SJSA1 (cell line): ENCODE results near the gene HS3ST4. TPM values are rescaled to one million over a fixed set of nuclear protein-coding genes. Genes with fewer than 3 reads are reported as not detected.
"Not testable (repeated sequence)": the region's sequence is repeated elsewhere in the genome, so short reads cannot be mapped to it uniquely, and the experiment has no call there.

Experiments used
- DNase-seq, 2 experiments: peaks; one replicate each; pipeline ENCODE4 v3.0.0-alpha.2; 2015 to 2020; ENCODE audit warnings: low spot score in 2 of 2, low read depth in 1 of 2
- H3K27ac ChIP-seq: fragments of 250-450 bp; sonication (Bioruptor Pico); 2 replicates; pipeline ENCODE4 v1.5.1; 2020; ENCODE audit warnings: mild to moderate bottlenecking, moderate library complexity
- H3K27me3 ChIP-seq: fragments of 250-450 bp; sonication (Bioruptor Pico); replicated peaks from 2 replicates; pipeline ENCODE4 v1.5.1; 2020; ENCODE audit warnings: mild to moderate bottlenecking, moderate library complexity
- H3K36me3 ChIP-seq: fragments of 250-450 bp; sonication (Bioruptor Pico); 2 replicates; pipeline ENCODE4 v1.5.1; 2020; ENCODE audit warnings: mild to moderate bottlenecking
- H3K4me1 ChIP-seq: fragments of 250-450 bp; sonication (Bioruptor Pico); replicated peaks from 2 replicates; pipeline ENCODE4 v1.6.1; 2021; ENCODE audit warnings: mild to moderate bottlenecking
- H3K4me3 ChIP-seq: fragments of 250-450 bp; sonication (Bioruptor Pico); 2 replicates; pipeline ENCODE4 v1.5.1; 2020; ENCODE audit warnings: mild to moderate bottlenecking
- H3K9me3 ChIP-seq: fragments of 250-450 bp; sonication (Bioruptor Pico); replicated peaks from 2 replicates; pipeline ENCODE4 v1.5.1; 2020; ENCODE audit warnings: mild to moderate bottlenecking
- total RNA-seq: library from RNA; depleted of rRNA; stranded (reverse); fragments of >200 nt; shearing (Covaris generic); gene quantifications from 2 replicates; pipeline ENCODE4 v1.2.3, GENCODE V29; 2014

HS3ST4 gene
- total RNA-seq, 1 experiment from 2014 or later, result not detected

DNA sequence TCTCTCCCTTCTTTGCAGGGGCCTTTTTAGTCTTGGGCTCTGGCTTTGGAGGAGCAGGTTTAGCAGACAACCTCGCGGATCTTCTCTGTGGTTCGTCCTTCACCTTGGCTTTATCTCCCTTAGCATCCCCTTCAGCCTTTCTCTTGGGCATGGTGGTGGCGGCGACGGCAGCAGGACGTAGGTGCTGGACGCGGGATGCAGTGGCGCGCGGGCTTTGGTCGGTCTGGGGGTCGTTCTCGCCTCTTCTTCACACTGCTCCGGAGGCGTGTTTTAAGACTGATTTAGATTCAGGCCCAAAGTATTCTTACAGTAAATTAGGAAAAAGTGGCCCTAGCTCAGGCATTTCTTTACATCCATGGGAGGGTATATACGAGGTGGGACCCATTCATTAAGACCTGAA, 340.9 kb downstream of the HS3ST4 start:
- not testable (repeated sequence) for H3K4me1 ChIP-seq, H3K4me3 ChIP-seq, H3K27me3 ChIP-seq, H3K9me3 ChIP-seq, DNase-seq, H3K36me3 ChIP-seq, H3K27ac ChIP-seq

DNA sequence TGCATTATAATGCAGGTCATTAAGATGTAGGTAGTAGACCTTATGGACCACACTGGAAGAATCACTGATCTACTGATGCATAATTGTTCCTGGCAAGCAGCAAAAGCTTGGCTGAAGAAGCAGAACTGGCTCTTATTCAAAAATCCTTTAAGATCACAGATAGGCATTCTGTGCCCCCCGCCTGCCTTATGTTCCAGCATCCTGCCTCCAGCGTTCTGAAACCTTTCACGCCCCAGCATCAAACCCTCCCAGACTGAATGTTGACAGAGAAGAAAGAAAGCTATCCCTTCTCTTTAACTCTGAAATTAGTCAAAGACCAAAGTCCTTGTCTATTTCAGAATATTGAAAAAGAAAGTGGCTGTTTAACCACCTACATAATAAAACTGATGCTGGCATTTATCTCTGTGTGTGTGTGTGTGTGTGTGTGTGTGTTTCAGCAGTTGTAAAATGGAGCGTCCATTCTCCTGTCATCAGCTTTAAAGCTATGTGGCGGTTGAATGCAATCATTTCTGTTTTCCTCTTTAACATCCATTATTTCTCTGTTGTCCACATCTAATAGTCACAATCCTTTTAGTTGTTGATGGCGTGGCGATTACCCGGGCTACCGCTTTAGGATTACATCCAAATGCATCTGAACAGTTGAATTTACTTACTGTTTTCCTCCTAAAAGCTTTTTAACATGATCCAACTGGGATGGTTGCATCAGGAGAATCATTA, 350.4 kb downstream of the HS3ST4 start:
- Histone ChIP-seq H3K27me3 (0 out of 2 replicates have a peak, but pooled peaks cover 8% of the 10 kb centered on the region), H3K27ac (no peak overlapping the region), H3K9me3 (no peaks in the 10 kb centered on the region), H3K4me3 (no peak overlapping the region), H3K4me1 (no peaks in the 10 kb centered on the region), H3K36me3 (no peaks in the 10 kb centered on the region)
- no peak for DNase-seq

DNA sequence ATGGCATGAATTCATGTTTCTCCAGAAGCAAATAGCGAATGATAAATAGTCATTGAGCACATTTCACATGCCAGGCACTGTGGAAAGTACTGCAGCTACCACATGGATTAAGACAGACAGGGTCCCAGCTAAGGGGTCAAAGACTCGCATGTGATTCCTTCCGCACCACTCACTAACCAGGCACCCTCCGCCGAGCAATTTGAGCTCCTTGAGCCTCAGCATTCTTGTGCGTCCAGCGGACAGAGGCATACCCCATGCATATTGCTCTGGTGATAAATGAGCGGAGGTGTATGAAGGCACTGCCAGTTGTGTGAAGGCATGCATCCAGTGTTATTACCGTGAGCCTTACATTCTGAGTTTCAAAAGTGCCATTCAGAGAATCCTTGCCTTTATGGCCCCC, 358.7 kb downstream of the HS3ST4 start:
- Histone ChIP-seq H3K4me1 (no peaks in the 10 kb centered on the region), H3K36me3 (no peaks in the 10 kb centered on the region), H3K4me3 (no peak overlapping the region), H3K27ac (no peak overlapping the region), H3K27me3 (0 out of 2 replicates have a peak, but pooled peaks cover 4% of the 10 kb centered on the region), H3K9me3 (no peaks in the 10 kb centered on the region)
- DNase-seq, result no peak

DNA sequence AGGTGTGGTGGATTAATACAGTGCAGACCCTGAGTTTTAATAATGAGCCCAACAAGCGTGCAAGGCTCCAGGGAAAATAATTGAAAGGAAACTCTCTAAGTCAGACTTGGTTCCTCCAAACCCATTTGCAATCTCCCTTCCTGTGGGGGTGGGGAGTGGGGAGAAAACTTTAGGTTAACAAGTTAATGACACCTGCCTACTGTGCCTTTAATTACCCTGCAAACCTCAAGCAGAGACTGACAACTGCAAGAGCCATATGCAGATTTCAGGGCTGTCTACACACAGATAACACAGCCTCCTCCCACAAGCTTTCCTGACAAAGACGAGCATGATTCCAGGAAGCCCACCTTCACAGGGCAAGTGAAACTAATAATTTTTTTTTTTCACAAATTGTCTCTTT, 359.3 kb downstream of the HS3ST4 start:
- no peaks in the 10 kb centered on the region for H3K4me1 ChIP-seq
- H3K36me3 ChIP-seq, result no peaks in the 10 kb centered on the region
- H3K27me3 ChIP-seq, result no peaks in the 10 kb centered on the region
- H3K9me3 ChIP-seq, result no peaks in the 10 kb centered on the region
- no peak overlapping the region for H3K27ac ChIP-seq
- no peak for DNase-seq
- no peak overlapping the region for H3K4me3 ChIP-seq

DNA sequence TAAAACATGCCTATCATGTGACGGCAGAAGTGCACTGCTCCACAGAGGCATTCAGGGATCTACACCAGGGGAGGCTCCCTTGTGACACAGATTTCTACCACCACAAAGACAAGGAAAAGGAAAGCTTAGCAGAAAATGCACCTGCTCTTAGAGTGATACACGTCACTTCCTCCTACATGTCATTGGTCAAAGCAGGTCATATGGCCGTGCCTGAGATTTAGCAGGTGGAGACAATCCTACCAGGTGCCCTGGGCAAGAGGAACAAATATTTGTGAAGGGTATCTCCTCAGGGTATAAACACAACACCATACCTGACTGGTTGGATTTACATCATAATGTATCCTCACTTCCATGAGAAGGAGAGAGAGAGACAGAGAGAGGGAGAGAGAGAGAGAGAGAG, 362.1 kb downstream of the HS3ST4 start:
- Histone ChIP-seq H3K9me3 (no peaks in the 10 kb centered on the region), H3K27me3 (no peaks in the 10 kb centered on the region), H3K36me3 (no peaks in the 10 kb centered on the region), H3K4me1 (no peaks in the 10 kb centered on the region), H3K4me3 (no peak overlapping the region), H3K27ac (no peak overlapping the region)
- DNase-seq, result no peak

DNA sequence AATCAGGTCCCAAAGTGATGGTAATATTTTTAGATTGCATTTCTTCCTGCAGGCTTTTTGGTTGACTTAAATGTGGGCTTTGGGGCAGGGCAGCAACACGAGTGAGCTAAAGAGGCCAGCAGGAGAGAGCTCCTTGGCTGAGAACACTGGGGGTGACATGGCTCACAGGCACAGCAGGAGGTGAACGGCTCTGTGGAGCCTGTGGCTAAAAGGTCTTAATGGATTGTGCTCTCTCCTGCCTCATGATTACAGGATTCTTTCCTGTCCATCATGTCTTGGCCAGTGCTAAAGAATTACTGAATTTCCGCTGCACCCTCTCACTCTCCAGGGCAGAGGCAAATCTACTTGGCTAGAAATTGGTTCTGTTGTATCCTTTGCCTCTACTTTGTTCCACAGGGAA, 366.6 kb downstream of the HS3ST4 start:
- Histone ChIP-seq H3K36me3 (no peaks in the 10 kb centered on the region), H3K27ac (no peak overlapping the region), H3K4me3 (no peak overlapping the region), H3K4me1 (no peaks in the 10 kb centered on the region), H3K27me3 (no peaks in the 10 kb centered on the region), H3K9me3 (no peaks in the 10 kb centered on the region)
- DNase-seq, result no peak

DNA sequence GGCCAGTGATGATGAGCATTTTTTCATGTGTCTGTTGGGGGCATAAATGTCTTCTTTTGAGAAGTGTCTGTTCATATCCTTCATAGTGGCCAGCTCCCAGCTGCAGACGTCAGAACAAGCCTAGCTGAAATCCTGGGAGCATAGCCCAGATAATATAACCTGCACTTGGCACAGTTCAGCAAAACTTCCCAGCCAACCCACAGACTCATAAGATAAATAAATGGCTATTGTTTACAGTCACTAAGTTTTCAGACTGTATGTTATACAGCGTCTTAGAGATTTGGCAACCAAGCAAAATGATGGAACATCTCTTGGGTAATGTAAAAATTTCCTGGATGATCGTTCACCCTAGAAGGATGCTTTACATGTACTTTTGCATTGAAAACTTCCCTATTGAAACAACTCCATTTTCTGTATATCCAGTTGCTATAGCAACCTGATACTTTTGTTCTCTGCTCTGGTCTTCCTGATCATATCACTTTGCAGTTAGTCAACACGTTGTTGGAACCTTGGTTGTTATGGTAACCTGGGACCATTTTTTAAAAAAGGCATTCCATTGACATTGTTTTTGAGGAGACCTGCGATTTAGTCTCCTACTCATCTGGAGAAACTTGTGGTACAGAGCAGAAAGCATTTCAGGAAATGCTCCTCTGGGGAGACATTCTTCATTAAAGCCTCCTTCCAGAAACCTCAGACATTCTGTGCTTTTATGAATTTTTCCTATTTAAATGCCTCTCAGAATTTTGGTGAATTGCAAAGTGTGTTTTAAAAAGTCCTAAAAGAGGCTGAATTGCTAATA, 378.7 kb downstream of the HS3ST4 start:
- Histone ChIP-seq H3K4me3 (no peak overlapping the region), H3K27me3 (no peaks in the 10 kb centered on the region), H3K4me1 (no peaks in the 10 kb centered on the region), H3K9me3 (no peaks in the 10 kb centered on the region), H3K36me3 (no peaks in the 10 kb centered on the region), H3K27ac (no peak overlapping the region)
- no peak for DNase-seq

DNA sequence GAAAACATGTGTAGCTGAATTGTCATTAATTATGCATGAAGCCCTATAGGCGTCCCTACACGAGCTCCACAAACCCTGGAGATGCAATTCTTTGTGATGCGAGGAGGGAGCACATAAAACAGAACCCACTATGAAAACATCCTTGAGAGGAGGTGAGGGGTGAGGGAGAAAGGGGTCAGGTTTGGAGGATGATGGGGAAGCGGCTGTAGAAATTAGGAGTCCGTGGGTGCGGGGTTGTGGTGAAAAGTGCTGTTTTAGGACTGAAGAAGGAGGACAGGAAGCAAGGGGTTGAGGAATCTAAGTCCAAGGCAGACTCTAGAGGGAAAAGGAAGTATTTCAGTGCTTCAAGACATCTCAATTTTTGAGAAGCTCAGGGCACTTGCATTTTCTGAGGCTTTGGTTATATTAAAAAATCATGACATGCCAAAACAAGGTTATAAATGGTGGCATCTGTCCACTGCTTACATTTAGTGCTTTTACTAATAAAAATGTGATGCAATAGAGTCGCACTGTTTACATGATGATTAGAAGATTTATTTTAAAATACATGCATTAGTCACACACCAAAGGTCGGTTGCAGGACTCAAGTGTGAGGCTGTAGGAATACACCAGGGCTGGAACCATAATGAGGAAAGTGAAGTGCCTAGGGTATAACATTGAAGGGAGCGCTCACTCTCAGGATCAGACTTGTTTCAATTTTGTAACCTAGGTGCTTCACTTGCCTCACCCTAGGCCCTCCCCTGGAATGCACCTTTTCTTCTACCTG, 379.5 kb downstream of the HS3ST4 start:
- Histone ChIP-seq H3K27ac (no peak overlapping the region), H3K36me3 (no peaks in the 10 kb centered on the region), H3K4me1 (no peaks in the 10 kb centered on the region), H3K4me3 (no peak overlapping the region), H3K9me3 (no peaks in the 10 kb centered on the region), H3K27me3 (no peaks in the 10 kb centered on the region)
- no peak for DNase-seq

DNA sequence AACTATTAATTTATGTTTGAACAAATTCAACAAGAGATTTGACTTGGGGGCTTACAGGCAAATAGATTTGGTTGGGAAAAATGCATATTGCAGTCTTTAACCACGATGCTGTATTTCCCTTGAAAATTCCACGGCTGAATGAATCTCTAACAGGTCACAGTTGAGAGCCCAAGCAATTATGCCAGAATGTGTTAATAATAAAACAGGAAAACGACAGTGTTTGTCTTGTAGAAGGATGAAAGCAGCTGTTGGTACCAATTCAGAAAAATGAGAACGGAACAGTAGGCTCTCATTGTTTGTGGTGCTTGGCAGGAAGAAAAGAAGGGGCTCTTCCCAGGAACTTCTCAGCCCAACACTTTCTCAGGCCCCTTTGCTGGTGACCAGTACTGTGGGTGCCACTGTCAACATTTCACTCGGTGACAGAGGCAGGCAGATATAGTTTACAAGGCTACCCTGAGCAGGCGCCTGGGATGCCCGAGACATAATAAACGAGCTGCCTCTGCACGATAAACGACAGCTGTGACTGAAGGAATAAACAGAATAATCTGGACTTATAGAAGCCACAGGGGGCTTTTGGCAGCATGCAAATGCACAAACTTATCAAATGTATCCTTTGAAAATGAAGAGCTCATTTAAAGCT, 387.1 kb downstream of the HS3ST4 start:
- Histone ChIP-seq H3K4me1 (no peaks in the 10 kb centered on the region), H3K9me3 (no peaks in the 10 kb centered on the region), H3K27me3 (no peaks in the 10 kb centered on the region), H3K27ac (no peak overlapping the region), H3K36me3 (no peaks in the 10 kb centered on the region), H3K4me3 (no peak overlapping the region)
- DNase-seq, result no peak

DNA sequence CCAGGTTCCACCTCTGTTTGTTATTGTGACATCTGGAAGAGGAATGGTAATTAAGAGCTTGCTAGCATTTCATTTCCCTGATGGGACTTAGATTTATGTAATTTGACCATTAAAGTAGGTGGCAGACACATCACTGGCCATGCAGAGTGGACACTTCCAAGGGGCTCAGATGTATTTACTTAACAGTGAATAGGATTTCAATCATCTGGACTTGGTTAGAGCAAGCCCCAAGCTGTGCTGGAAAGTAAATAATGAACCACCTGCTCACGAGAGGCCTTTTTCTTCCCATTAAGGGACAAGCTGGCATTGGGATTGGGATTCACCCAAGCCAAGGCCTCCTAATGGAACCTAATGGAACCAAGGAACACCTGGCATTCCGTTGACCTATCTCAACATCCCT, 395.3 kb downstream of the HS3ST4 start:
- Histone ChIP-seq H3K36me3 (no peaks in the 10 kb centered on the region), H3K4me3 (no peak overlapping the region), H3K27ac (no peak overlapping the region), H3K4me1 (no peaks in the 10 kb centered on the region), H3K27me3 (no peaks in the 10 kb centered on the region), H3K9me3 (no peaks in the 10 kb centered on the region)
- DNase-seq, result no peak

DNA sequence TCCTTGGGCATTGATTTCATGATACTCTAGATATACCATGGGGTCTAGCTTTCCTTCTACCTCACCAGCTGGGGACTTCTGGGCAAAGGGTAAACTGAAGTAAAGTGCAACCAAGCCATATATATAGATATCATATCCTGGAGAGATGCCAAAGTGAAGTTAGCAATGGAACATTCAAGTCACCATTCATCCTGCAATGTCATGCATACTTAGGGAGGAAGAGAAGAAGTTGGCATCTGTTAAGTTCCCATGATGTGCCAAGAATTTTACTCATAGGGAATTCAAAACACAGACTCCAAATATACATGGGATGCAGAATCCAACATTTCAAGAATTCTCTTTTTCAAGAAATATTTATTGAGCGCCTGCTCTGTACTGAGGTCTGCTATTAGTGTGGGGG, 399.8 kb downstream of the HS3ST4 start:
- H3K27ac ChIP-seq, result no peak overlapping the region
- H3K9me3 ChIP-seq, result no peaks in the 10 kb centered on the region
- DNase-seq, result no peak
- H3K36me3 ChIP-seq, result no peaks in the 10 kb centered on the region
- no peak overlapping the region for H3K4me3 ChIP-seq
- no peaks in the 10 kb centered on the region for H3K27me3 ChIP-seq
- no peaks in the 10 kb centered on the region for H3K4me1 ChIP-seq

DNA sequence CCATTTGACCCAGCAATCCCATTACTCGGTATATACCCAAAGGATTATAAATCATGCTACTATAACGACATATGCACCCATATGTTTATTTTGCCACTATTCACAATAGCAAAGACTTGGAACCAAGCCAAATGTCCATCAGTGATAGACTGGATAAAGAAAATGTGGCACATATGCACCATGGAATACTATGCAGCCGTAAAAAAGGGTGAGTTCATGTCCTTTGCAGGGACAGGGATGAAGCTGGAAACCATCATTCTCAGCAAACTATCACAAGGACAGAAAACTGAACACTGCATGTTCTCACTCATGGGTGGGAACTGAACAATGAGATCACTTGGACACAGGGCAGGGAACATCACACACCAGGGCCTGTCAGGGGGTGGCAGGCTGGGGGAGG, 406.4 kb downstream of the HS3ST4 start:
- not testable (repeated sequence) for DNase-seq, H3K27me3 ChIP-seq, H3K4me3 ChIP-seq, H3K36me3 ChIP-seq, H3K9me3 ChIP-seq, H3K27ac ChIP-seq, H3K4me1 ChIP-seq

DNA sequence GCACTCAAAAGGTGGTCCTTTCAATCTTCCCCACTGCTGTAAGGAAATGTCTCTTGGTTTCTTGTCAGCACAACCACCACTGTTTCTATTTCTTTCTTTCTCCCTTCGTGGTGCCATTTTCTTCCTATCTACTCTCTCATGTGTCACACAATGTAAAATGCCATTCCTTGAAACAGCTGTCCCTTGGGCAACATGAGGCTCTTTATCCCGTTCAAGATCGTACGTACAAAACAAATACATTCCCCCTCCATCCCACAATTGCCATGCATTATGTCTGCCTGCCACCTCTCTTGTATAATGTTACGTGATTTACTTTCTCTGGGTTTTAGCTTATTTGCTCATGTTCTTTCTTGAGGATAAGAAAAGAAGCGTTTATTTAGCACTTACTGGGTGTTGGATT, 410.6 kb downstream of the HS3ST4 start:
- H3K27me3 ChIP-seq, result no peaks in the 10 kb centered on the region
- no peak for DNase-seq
- no peak overlapping the region for H3K27ac ChIP-seq
- no peaks in the 10 kb centered on the region for H3K36me3 ChIP-seq
- H3K9me3 ChIP-seq, result no peaks in the 10 kb centered on the region
- H3K4me1 ChIP-seq, result no peaks in the 10 kb centered on the region
- H3K4me3 ChIP-seq, result no peak overlapping the region
